Measurements from ENCODE around the gene ITFG2. TPM values are rescaled to one million over a fixed set of nuclear protein-coding genes. Genes with fewer than 3 reads are reported as not detected.

Gene ITFG2
- total RNA-seq, 1 experiment from 2014 or later, result 39.2 TPM

- ChIA-PET POLR2A (ENCODE audit: low non-redundant PET) (no interaction called here), CTCF (no interaction called here)
- no peak for DNase-seq (ENCODE audit: low spot score)
- no peaks in the 10 kb centered on the region for H3K4me1 ChIP-seq (ENCODE audit: insufficient read depth, low read length, poor library complexity, severe bottlenecking)
- H3K27ac ChIP-seq (ENCODE audit: low read depth, low read length, poor library complexity, severe bottlenecking), result no peak overlapping the region
- H3K36me3 ChIP-seq (ENCODE audit: insufficient read depth, low read length, poor library complexity, severe bottlenecking), result peaks cover 34% of the 10 kb centered on the region
- TF ChIP-seq EZH2 (IDR thresholded peaks at IDR 0.05; ENCODE audit: borderline replicate concordance, low read depth, low read length, poor library complexity, severe bottlenecking), result no peak
- TF ChIP-seq, protein P1, sequence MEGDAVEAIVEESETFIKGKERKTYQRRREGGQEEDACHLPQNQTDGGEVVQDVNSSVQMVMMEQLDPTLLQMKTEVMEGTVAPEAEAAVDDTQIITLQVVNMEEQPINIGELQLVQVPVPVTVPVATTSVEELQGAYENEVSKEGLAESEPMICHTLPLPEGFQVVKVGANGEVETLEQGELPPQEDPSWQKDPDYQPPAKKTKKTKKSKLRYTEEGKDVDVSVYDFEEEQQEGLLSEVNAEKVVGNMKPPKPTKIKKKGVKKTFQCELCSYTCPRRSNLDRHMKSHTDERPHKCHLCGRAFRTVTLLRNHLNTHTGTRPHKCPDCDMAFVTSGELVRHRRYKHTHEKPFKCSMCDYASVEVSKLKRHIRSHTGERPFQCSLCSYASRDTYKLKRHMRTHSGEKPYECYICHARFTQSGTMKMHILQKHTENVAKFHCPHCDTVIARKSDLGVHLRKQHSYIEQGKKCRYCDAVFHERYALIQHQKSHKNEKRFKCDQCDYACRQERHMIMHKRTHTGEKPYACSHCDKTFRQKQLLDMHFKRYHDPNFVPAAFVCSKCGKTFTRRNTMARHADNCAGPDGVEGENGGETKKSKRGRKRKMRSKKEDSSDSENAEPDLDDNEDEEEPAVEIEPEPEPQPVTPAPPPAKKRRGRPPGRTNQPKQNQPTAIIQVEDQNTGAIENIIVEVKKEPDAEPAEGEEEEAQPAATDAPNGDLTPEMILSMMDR (conservative IDR thresholded peaks at IDR 0.05; ENCODE audit: low read depth, low read length), result no peak
- no peaks in the 10 kb centered on the region for H3K9me3 ChIP-seq (ENCODE audit: low read depth, low read length, poor library complexity, severe bottlenecking)
- no peak overlapping the region for H3K4me3 ChIP-seq (ENCODE audit: low read depth, low read length, poor library complexity, severe bottlenecking)
- no peaks in the 10 kb centered on the region for H3K27me3 ChIP-seq (replicated peaks; ENCODE audit: insufficient read depth, low read depth, low read length, poor library complexity)
- BruUV-seq (replicated peaks), result no TSS peak
- intact Hi-C loops (cut with micrococcal nuclease; ENCODE audit: unreplicated experiment), result no loop called here
These were observed 8.0 kb downstream of the ITFG2 start for GRCh38 chr12:2820432-2820831.

DNA sequence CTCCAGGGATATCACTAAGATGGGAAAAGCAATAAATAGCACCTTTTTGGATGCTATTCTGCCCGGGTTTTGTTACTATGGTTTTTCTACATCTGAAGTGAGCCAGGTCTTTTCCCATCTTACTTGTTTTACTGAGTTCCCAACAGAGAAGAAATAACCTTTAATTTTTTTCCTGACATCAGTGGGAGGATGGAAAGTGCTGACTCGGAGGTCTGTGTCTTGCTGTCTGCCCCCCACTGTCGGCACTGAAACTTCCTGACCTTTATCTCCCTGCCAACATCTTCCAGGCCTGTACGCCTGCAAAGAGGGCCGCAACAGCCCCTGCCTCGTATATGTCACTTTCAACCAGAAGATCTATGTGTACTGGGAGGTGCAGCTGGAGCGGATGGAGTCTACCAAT, 11.0 kb downstream of the ITFG2 start:
- no peak overlapping the region for H3K4me3 ChIP-seq (ENCODE audit: low read depth, low read length, poor library complexity, severe bottlenecking)
- peaks cover 25% of the 10 kb centered on the region for H3K36me3 ChIP-seq (ENCODE audit: insufficient read depth, low read length, poor library complexity, severe bottlenecking)
- ChIA-PET CTCF (no interaction called here), POLR2A (ENCODE audit: low non-redundant PET) (no interaction called here)
- no peaks in the 10 kb centered on the region for H3K4me1 ChIP-seq (ENCODE audit: insufficient read depth, low read length, poor library complexity, severe bottlenecking)
- DNase-seq (ENCODE audit: low spot score), result no peak
- no TSS peak for BruUV-seq (replicated peaks)
- no peaks in the 10 kb centered on the region for H3K9me3 ChIP-seq (ENCODE audit: low read depth, low read length, poor library complexity, severe bottlenecking)
- no peaks in the 10 kb centered on the region for H3K27me3 ChIP-seq (replicated peaks; ENCODE audit: insufficient read depth, low read depth, low read length, poor library complexity)
- no peak overlapping the region for H3K27ac ChIP-seq (ENCODE audit: low read depth, low read length, poor library complexity, severe bottlenecking)
- TF ChIP-seq, protein P1 (conservative IDR thresholded peaks at IDR 0.05; ENCODE audit: low read depth, low read length), result no peak
- TF ChIP-seq EZH2 (IDR thresholded peaks at IDR 0.05; ENCODE audit: borderline replicate concordance, low read depth, low read length, poor library complexity, severe bottlenecking), result no peak
- intact Hi-C loops (cut with micrococcal nuclease; ENCODE audit: unreplicated experiment), result no loop called here

DNA sequence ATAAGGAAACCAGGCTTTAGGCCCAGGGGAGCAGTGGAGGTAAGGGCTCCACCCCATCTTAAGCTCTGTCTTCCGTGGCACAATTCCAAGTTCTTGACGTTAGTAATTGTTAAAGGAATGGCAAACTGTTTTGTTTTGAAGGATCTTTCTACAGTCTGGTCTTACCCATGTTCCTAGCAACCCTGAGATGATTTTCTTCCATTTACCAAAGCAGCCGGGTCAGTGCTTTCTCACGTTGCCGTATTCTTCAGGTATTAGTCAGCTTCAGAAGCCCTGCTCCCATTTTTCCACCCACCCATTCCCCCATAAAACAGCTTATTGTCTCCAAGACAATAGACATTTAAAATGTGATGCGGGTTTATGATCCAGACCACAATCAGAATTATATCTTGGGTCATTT, 12.1 kb downstream of the ITFG2 start:
- Histone ChIP-seq H3K36me3 (ENCODE audit: insufficient read depth, low read length, poor library complexity, severe bottlenecking) (peaks cover 25% of the 10 kb centered on the region), H3K27me3 (replicated peaks; ENCODE audit: insufficient read depth, low read depth, low read length, poor library complexity) (no peaks in the 10 kb centered on the region), H3K4me3 (ENCODE audit: low read depth, low read length, poor library complexity, severe bottlenecking) (no peak overlapping the region), H3K9me3 (ENCODE audit: low read depth, low read length, poor library complexity, severe bottlenecking) (no peaks in the 10 kb centered on the region), H3K4me1 (ENCODE audit: insufficient read depth, low read length, poor library complexity, severe bottlenecking) (no peaks in the 10 kb centered on the region), H3K27ac (ENCODE audit: low read depth, low read length, poor library complexity, severe bottlenecking) (no peak overlapping the region)
- intact Hi-C loops (cut with micrococcal nuclease; ENCODE audit: unreplicated experiment), result no loop called here
- ChIA-PET CTCF (interaction anchor here (0.5 kb wide), 1 partner anchor 61 kb away, joined by 9 read pairs; no protein-coding TSS in a partner anchor), POLR2A (ENCODE audit: low non-redundant PET) (interaction anchor here (0.6 kb wide), 1 partner anchor 1188 kb away, joined by 3 read pairs; no protein-coding TSS in a partner anchor)
- TF ChIP-seq EZH2 (IDR thresholded peaks at IDR 0.05; ENCODE audit: borderline replicate concordance, low read depth, low read length, poor library complexity, severe bottlenecking), result no peak
- TF ChIP-seq, protein P1 (conservative IDR thresholded peaks at IDR 0.05; ENCODE audit: low read depth, low read length), result no peak
- DNase-seq (ENCODE audit: low spot score), result no peak
- BruUV-seq (replicated peaks), result no TSS peak
